ENCODE results near the gene GRM1.

The GRM1 gene

DNA sequence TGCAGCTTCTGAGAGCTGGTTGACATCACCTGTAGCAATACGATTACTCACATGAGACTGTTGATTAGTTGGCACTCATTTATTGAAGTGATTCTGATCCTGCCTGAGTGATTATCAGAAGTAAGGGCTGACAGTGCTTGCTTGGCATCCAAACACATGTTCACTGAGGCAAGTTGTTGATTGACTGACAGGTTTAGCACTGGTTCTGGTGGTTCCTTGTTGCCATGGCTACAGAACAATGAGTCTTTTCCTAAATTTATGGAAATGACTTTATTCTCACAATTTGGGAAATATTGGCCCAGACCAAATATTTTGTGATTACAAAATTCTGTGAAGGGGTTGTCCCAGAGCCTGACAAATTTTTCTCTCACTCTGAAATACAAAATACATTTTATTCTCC is 368.8 kb downstream of the GRM1 start:
- no peak for DNase-seq

DNA sequence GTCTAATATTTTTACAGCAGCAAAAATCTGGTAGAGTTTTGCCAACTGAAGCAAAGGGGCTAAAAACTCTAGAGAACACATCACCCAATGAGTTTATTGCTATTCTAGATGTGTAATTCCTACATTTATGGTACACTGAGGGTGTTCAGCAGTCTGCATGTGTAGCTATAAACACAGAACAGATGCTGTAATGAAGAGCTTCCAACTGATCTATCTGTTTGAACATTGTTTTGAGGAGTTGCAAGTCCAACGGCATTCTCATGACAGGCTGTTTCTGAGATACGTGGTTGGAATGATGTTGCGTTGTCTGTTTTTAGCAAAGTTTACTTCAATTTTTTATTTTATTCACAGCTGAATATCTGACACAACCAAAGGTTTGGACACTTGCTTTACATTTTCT is 373.6 kb downstream of the GRM1 start:
- no peak for DNase-seq

DNA sequence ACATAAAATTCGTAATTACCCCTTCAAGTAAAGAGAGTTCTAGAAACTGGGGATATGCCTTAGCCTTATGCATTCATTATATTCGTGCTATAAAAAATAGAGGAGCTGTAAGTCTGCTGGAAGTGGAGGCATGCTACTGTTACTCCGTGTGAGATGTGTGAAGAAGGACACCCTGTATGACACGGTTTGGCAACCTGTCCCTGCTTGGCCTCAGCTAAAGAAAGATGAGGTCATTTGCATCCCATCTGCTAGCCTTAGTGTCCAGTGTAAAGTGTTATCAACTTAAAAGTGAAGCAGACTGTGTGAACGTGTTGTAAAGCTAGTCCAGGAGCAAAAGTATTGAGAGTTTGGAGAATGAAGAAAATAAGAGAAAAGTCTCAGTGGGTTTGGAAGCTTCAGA is 379.7 kb downstream of the GRM1 start:
- DNase-seq: no peak

DNA sequence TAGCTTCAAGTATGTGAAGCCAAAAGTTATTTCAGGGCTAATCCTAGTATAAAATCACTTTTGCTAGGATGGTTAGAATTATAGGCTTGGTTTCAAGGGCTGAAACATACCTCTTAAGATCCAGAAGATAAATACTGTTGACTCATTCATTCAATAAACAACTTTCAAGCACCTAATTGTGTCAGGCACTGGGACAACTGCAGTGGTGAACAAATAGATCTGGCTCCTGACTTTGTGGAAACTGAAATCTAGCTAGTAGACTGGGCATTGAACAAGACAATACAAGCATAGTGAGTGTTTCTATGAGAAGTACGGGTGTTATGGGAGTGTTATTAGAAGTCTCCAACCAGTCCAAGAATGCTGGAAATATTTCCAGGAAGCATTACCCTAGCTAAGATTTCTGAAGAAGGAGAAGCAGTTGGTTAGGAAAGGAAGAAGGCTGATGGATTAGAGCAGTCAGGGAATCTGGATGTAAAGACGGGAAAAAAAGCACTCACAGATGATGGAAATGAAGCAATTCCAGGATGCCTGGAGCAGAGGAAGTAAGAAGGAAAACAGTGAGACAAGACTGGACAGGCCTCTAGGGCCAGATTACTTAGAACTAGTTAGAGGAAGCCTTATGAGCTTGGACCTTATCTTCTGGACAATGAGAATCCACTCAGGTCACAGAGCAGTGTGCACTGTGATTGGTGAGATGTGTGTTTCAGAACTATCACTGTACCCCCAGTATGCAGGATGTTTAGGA is 382.2 kb downstream of the GRM1 start:
- no peak for DNase-seq

DNA sequence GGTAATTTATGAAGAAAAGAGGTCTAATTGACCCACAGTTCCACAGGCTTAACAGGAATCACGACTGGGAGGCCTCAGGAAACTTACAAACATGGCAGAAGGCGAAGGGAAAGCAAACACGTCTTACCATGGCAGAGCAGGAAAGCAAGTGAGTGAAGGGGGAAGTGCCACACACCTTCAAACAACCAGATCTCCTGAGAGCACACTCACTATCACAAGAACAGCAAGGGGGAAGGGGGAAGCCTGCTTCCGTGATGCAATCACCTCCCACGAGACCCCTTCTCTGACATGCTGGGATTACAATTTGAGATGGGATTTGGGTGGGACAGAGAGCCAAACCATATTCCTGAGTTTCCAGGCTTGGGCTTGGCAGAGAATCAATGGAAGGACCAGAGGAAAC is 390.7 kb downstream of the GRM1 start:
- DNase-seq: no peak

DNA sequence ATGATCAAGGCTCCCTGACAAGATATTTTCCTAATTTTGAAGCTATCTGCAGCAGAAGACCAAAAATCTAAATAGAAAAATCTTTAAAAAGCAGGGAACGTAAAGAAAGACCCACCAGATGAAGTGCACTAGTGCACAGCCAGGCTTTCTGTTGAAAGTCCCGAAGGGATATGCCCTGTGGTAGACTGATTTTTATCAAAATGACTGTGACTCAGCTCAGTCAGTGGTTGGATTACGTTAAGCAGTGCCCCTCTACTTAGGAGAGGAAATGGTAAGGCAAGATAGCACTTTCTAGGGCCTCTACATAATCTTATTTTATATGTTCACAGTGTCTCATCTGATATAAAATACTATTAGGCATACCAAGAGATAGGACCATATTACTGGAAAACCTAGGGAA is 391.4 kb downstream of the GRM1 start:
- DNase-seq: no peak

DNA sequence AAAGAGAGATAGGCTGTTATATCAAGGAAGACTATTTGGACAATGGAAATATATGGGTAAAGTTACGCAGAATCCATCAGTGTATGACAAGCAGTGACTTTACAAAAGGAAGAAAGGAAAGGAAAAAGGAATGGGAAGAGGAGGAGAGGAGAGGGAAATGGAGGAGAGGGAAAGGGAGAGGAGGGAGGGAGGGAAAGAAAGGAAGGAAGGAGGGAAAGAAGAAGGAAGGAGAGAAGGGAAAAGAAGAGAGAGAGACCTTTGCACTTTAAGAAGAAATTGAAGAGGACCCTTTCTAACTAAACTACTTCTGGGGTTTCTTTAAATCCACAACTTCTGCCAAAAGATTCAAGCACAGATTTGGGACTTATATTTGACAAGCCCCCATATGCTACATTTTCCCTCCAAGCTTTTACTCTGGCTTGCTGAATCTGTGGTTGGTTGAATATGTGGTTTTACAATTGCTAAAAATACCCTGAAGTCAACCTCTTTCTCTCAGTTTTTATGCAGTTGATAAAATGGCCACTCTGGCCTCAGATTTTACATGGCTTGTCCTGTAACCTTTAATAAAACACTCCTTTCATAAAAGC is 394.0 kb downstream of the GRM1 start:
- no peak for DNase-seq

DNA sequence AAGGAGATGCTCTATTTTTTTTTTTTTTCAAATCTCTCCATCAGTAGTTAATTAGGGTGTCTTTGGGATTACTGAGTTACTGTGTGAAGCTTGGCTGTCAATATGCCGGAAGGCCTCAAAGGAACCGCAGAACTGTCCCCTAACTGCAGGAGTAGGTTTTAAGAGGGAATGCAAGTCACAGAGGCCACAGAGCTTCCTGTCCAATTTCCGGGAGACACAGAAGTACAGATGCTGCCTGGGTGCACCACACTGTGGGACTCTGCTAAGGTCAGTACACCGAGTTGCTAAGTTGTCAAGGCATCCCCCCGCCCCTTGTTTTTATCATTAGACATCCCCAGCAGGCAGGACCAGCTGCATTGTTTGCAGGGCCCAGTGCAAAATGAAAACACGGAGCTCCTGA is 394.6 kb downstream of the GRM1 start:
- DNase-seq: no peak

DNA sequence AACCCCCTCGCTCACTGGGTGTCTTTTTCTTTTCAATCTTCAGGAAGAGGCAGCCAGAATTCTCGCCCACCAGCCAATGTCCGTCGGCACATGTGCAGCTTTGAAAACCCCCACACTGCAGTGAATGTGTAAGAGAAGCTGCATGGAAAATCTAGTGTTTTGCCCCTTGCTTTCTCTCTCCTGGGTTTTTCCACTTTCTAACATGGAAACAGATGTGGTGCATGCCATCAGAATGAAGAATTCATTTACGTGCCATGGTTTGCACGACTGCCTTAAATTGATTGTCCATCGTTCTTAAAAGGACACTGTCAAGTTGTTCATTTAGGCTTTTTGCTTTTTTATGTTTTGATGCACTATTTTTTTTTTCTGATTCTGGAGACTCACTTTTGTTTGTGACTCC is 397.7 kb downstream of the GRM1 start:
- no peak for DNase-seq

DNA sequence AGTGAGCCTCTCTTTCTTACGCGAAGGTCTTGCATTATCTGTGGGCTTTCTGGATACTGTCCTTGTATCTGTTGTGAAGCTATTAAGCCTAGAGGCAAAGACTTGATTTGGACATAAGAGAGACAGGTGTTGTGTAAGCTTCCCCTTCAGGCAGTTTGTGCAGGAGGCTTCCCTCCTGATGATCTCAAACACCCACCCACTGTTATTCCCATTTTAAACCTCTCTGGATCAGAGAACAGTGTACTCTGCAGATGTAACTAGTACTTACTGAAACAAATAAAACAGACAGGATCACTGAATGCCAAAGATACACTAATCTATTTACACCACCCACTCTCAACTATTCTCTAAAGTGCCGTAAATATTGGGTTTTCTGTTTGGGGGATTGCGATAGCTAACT is 401.0 kb downstream of the GRM1 start:
- no peak for DNase-seq

DNA sequence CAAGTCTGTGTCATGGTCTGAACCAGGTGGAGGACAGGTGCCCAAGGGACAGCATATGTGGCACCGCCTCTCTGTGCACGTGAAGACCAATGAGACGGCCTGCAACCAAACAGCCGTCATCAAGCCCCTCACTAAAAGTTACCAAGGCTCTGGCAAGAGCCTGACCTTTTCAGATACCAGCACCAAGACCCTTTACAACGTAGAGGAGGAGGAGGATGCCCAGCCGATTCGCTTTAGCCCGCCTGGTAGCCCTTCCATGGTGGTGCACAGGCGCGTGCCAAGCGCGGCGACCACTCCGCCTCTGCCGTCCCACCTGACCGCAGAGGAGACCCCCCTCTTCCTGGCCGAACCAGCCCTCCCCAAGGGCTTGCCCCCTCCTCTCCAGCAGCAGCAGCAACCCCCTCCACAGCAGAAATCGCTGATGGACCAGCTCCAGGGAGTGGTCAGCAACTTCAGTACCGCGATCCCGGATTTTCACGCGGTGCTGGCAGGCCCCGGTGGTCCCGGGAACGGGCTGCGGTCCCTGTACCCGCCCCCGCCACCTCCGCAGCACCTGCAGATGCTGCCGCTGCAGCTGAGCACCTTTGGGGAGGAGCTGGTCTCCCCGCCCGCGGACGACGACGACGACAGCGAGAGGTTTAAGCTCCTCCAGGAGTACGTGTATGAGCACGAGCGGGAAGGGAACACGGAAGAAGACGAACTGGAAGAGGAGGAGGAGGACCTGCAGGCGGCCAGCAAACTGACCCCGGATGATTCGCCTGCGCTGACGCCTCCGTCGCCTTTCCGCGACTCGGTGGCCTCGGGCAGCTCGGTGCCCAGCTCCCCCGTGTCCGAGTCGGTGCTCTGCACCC is 405.2 kb downstream of the GRM1 start:
- DNase-seq: peak; percentile 46

DNA sequence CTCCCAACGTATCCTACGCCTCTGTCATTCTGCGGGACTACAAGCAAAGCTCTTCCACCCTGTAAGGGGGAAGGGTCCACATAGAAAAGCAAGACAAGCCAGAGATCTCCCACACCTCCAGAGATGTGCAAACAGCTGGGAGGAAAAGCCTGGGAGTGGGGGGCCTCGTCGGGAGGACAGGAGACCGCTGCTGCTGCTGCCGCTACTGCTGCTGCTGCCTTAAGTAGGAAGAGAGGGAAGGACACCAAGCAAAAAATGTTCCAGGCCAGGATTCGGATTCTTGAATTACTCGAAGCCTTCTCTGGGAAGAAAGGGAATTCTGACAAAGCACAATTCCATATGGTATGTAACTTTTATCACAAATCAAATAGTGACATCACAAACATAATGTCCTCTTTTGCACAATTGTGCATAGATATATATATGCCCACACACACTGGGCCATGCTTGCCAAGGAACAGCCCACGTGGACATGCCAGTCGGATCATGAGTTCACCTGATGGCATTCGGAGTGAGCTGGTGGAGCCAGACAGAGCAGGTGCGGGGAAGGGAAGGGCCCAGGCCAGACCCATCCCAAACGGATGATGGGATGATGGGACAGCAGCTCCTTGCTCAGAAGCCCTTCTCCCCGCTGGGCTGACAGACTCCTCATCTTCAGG is 406.0 kb downstream of the GRM1 start:
- no peak for DNase-seq

DNA sequence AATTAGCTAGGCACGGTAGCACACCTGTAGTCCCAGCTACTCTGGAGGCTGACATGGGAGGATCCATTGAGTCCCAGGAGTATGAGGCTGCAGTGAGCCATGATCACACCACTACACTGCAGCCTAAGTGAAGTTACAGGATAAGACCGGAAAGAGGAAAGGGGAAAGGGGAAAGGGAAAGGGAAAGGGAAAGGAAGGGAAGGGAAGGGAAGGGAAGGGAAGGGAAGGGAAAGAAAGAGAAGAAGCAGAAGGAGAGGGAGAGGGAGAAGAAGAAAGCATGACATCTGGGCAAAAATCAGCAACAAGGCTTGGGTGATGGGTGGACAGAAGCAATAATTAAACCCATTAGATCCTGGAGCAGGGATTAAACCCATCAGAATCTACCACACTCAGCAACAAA is 413.0 kb downstream of the GRM1 start:
- no peak for DNase-seq

DNA sequence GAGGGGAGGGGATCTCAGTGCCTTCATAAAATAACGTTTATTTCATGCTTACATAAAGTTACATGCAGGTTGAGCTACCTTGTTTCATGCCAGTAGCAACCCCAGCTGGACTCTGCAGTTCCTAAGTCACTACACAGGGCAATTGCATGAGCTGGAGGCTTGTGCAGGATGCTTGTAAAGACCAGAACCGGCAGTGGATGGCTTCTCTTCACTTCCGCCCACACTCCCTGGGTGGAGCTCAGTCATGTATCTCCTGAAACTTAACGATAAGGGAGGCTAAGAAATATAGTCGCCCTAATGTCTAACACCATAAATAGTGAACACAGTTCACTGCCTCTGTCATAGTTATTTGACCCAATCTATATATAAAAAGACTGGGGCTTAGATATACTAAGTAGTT is 415.3 kb downstream of the GRM1 start:
- no peak for DNase-seq

DNA sequence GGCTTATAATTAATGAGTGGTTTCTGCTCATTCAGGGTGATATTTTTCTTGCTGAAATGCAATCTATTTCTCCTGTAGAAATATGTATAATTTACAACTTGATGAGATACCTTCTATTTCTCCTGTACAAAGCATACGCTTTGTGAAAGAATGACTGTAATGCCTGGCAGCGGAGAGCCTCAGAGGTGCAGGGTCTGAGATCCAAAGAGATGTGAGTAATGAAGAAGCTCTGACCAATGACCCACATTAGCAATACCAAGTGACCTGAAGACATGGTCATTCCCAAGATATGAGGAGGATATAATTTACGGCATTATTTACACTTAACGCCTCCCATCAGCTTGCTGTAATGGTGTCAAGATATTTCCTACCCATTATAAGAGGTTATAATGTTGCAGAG is 416.4 kb downstream of the GRM1 start:
- no peak for DNase-seq

DNA sequence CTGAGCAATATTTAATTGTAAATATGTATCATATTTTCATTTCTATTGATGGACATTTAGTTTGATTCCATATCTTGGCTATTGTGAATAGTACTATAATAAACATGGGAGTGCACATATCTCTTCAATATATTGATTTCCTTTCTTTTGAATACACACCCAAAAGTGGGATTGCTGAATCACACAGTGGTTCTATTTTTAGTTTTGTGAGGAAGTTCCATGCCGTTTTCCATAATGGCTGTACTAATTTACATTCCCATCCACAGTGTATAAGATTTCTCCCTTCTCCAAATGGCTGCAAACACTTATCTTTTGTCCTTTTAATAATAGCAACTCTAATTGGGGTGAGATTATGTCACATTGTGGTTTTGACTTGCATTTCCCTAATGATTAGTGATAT is 428.0 kb downstream of the GRM1 start:
- DNase-seq: no peak

DNA sequence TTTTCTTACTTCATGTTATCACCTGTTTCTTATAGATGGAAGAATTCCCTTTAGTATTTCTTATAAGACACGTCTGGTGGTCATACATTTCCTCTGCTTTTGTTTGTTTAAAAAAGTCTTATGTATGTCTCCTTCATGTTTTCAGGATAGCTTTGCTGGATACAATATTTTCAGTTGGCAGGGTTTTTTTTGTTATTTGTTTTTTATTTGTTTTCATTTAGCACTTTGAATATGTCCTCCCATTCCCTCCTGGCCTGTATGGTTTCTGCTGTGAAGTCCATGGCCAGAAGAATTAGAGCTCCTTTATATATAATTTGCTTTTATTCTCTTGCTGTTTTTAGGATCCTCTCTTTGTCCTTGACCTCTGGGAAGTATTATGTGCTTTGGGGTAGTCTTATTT is 432.1 kb downstream of the GRM1 start:
- DNase-seq: no peak

DNA sequence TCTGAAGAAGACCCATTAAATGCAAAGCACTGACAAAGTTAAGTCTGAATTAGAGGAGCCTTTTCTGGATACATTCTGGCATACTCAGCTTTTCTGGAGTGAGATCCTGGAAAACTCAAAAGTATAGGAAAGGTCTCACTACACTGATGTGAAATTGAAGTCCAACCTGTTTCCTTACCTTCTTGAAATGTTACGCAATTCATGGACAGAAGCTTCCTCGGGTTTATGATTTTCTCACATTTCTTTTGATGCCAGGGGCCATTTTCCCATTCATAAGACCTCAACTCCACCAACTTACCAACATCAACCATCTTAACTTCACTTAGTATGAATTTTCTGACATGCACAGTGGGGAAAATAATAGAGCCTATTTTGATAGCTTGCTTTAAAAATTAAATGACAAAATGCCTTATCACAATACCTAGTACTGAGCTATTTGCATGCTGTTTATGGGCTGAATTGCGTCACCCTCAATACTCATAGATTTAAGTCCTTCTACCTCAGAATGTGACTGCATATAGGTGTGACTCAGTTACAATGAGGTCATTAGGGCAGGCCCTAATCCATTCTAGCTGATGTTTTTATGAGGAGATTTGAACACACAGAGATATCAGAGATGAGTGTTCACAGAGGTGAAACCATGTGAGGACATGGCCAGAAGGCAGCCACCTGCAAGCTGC is 441.4 kb downstream of the GRM1 start:
- no peak for DNase-seq

DNA sequence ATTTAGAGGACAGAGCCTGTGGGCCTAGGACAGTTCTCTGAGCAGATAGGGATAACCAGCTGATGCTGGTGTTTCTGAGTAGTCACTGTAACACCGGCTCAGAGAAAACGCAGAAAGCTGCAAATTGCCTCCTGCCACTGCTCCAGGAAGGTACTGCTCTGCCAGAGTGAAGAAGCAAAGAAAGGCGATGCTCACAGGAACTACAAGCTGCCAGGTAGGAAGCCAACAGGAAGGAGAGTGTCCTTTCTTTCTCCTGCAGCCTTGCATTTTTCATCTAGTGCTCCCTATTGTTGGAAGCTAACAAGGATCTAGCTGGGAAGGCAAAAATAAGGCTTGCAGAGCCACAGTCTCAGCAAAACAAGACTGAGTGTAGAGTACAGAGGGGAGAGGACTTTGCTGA is 444.1 kb downstream of the GRM1 start:
- no peak for DNase-seq

DNA sequence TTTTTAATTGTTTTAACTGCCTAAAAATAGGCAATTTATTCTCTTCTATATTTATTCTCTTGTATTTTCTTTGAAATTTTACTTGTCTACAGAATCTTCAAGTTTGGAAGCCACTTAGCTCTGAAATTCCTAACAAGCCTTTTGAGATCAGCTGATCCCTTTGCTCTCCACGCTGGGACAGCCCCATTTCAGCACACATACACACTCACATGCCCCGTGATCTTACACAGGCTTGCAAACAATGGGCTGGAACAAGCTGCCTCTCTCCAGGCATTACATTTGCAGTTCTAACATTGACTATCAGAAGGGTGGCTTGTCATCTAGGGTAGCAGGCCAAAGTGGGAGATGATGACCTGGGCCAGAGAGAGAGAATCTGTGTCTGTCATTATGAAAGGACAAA is 452.7 kb downstream of the GRM1 start:
- no peak for DNase-seq

DNA sequence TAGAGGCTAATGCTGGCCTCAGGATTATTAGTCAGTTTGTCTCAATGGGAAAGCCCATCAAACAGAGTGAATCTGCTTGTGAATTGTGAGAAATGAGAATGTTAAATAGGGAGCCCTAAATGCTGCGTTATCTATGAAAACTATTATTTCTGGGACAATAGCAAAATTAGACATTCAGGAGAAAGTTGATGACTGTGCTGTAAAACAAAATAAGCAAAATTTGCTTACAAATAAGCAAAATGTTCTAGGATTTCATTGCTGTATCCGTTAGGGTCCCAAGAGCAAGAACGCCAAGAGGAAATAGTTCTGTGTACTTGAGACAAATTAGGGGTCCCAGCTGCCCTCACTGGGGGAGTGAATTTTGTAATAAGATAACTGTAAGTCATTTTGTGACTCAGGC is 455.5 kb downstream of the GRM1 start:
- DNase-seq: no peak
